CD14-positive monocyte (primary cell): Measurements from ENCODE around the gene CLEC14A. TPM values are rescaled to one million over a fixed set of nuclear protein-coding genes. Genes with fewer than 3 reads are reported as not detected.

Experiments
- DNase-seq, 3 donors: peaks; one replicate each; pipeline ENCODE4 v3.0.0-alpha.2; 2011 to 2022
- H2AFZ ChIP-seq: 2 replicates; pipeline ENCODE4 v1.6.0; 2012; ENCODE audit warnings: mild to moderate bottlenecking, low read depth, low read length, inconsistent platforms; ENCODE audit not compliant: insufficient read depth, poor library complexity, severe bottlenecking
- H3K27ac ChIP-seq, 2 donors: 1 replicate in 1 of 2; 2 replicates in 1 of 2; pipeline ENCODE4 v1.5.1; 2012 to 2013; ENCODE audit warnings: low read length in 2 of 2, control low read depth in 1 of 2, inconsistent platforms in 1 of 2, low read depth in 1 of 2, mild to moderate bottlenecking in 1 of 2
- H3K27me3 ChIP-seq, 2 donors: one replicate each; pipeline versions ENCODE4 v1.6.0 to v1.6.1; 2011 to 2013; ENCODE audit warnings: low read length in 2 of 2; ENCODE audit not compliant: control insufficient read depth in 2 of 2, insufficient read depth in 2 of 2
- H3K36me3 ChIP-seq, 2 donors: replicated peaks in 1 of 2; 1 replicate in 1 of 2; 2 replicates in 1 of 2; pipeline versions ENCODE4 v1.5.1 to v1.6.1; 2012 to 2013; ENCODE audit warnings: low read length in 2 of 2, control low read depth in 1 of 2, inconsistent platforms in 1 of 2, mild to moderate bottlenecking in 1 of 2; ENCODE audit not compliant: insufficient read depth in 2 of 2, control insufficient read depth in 1 of 2
- H3K4me1 ChIP-seq, 2 donors: 1 replicate in 1 of 2; 2 replicates in 1 of 2; pipeline versions ENCODE4 v1.5.1 to v1.6.1; 2012 to 2013; ENCODE audit warnings: low read length in 2 of 2, control low read depth in 1 of 2, inconsistent platforms in 1 of 2, mild to moderate bottlenecking in 1 of 2, moderate library complexity in 1 of 2; ENCODE audit not compliant: insufficient read depth in 2 of 2, control insufficient read depth in 1 of 2
- H3K4me2 ChIP-seq: replicated peaks from 2 replicates; pipeline ENCODE3; 2012; ENCODE audit warnings: low read length, moderate library complexity, mild to moderate bottlenecking; ENCODE audit not compliant: poor library complexity, severe bottlenecking; ENCODE audit errors: extremely low read depth
- H3K4me3 ChIP-seq, 3 experiments: fragments of 200-600 bp in 1 of 3; sonication (generic) in 1 of 3; replicated peaks in 1 of 3; 1 replicate in 2 of 3; 2 replicates in 1 of 3; pipeline ENCODE4 v1.5.1; 2011 to 2013; ENCODE audit warnings: low read length in 3 of 3, mild to moderate bottlenecking in 3 of 3, control low read depth in 2 of 3, low read depth in 2 of 3, inconsistent platforms in 1 of 3, moderate library complexity in 1 of 3
- H3K79me2 ChIP-seq: 2 replicates; pipeline ENCODE4 v1.6.0; 2012; ENCODE audit warnings: mild to moderate bottlenecking, control low read depth, inconsistent platforms, low read length, moderate library complexity; ENCODE audit not compliant: insufficient read depth
- H3K9ac ChIP-seq: 2 replicates; pipeline ENCODE4 v1.6.0; 2017; ENCODE audit warnings: low read length, mild to moderate bottlenecking; ENCODE audit not compliant: insufficient read depth, poor library complexity, severe bottlenecking
- H3K9me3 ChIP-seq, 2 donors: replicated peaks in 1 of 2; 1 replicate in 1 of 2; 2 replicates in 1 of 2; pipeline versions ENCODE4 v1.5.1 to v1.6.1; 2012 to 2013; ENCODE audit warnings: low read length in 2 of 2, control low read depth in 1 of 2; ENCODE audit not compliant: control insufficient read depth in 1 of 2, insufficient read depth in 1 of 2
- H4K20me1 ChIP-seq: 2 replicates; pipeline ENCODE4 v1.6.0; 2012; ENCODE audit warnings: mild to moderate bottlenecking, low read length, control low read depth, moderate library complexity; ENCODE audit not compliant: insufficient read depth
- H3K27ac Mint-ChIP-seq, 7 donors: one replicate each; pipeline ENCODE4 v1.8.0; 2020; ENCODE audit warnings: mild to moderate bottlenecking in 7 of 7, mixed read lengths in 7 of 7, moderate library complexity in 6 of 7, inconsistent platforms in 2 of 7
- H3K27me3 Mint-ChIP-seq, 3 donors: one replicate each; pipeline ENCODE4 v1.8.0; 2021 to 2022; ENCODE audit warnings: low read depth in 3 of 3, mild to moderate bottlenecking in 3 of 3, mixed read lengths in 3 of 3, moderate library complexity in 3 of 3, inconsistent platforms in 1 of 3
- H3K36me3 Mint-ChIP-seq, 2 donors: one replicate each; pipeline ENCODE4 v1.8.0; 2020; ENCODE audit warnings: mixed read lengths in 2 of 2, inconsistent platforms in 1 of 2, mild to moderate bottlenecking in 1 of 2
- H3K4me1 Mint-ChIP-seq: one replicate; pipeline ENCODE4 v1.8.0; 2020; ENCODE audit warnings: mild to moderate bottlenecking, mixed read lengths
- H3K4me3 Mint-ChIP-seq, 2 donors: one replicate each; pipeline ENCODE4 v1.8.0; 2020; ENCODE audit warnings: mild to moderate bottlenecking in 2 of 2, mixed read lengths in 2 of 2, moderate library complexity in 1 of 2
- H3K9me3 Mint-ChIP-seq, 7 donors: one replicate each; pipeline ENCODE4 v1.8.0; 2020 to 2022; ENCODE audit warnings: mixed read lengths in 7 of 7, mild to moderate bottlenecking in 6 of 7, moderate library complexity in 6 of 7, inconsistent platforms in 2 of 7
- CTCF ChIP-seq: fragments of 200-600 bp; IDR thresholded peaks from one replicate; pipeline ENCODE4 v1.8.0; 2022; ENCODE audit warnings: antibody characterized with exemption, mild to moderate bottlenecking
- WGBS: methylation state at CpG from one replicate; pipeline ENCODE4 v1.1.5; 2013; ENCODE audit warnings: missing lambda C conversion rate; ENCODE audit not compliant: insufficient coverage; 5-methylcytosine and 5-hydroxymethylcytosine counted together
- intact Hi-C, 2 donors: fragments of 100-400 bp; cut with micrococcal nuclease; formaldehyde crosslinking; loops; one replicate each; pipeline versions ENCODE4 v1.15.0 to v1.15.1; 2023
- polyA plus RNA-seq, 3 donors: library from polyadenylated mRNA; depleted of rRNA in 1 of 3; unstranded in 2 of 3; stranded (reverse) in 1 of 3; fragments of 300-500 nt in 2 of 3; fragments of >200 nt in 1 of 3; fragmentation: Illumina TruSeq in 2 of 3; gene quantifications; 1 replicate in 2 of 3; 2 replicates in 1 of 3; pipeline ENCODE4 v1.2.3, GENCODE V29; 2012 to 2021

CLEC14A gene
- polyA plus RNA-seq, 3 donors = not detected

- Histone ChIP-seq H3K9me3 (no peaks in the 10 kb centered on the region), H3K4me1 (no peaks in the 10 kb centered on the region), H3K9ac (no peak overlapping the region), H2AFZ (no peak overlapping the region), H3K4me3 (no peak overlapping the region), H3K4me2 (no peak overlapping the region), H3K36me3 (no peaks in the 10 kb centered on the region), H3K27ac (no peak overlapping the region), H3K79me2 (no peaks in the 10 kb centered on the region), H4K20me1 (no peaks in the 10 kb centered on the region), H3K27me3 (no peaks in the 10 kb centered on the region)
- intact Hi-C loops = no loop called here
- Mint-ChIP-seq H3K4me3 (no peak overlapping the region), H3K27me3 (no peaks in the 10 kb centered on the region), H3K36me3 (no peaks in the 10 kb centered on the region), H3K9me3 (peaks cover 0 to 4% (median 2%) of the 10 kb centered on the region in 7 donors), H3K4me1 (no peaks in the 10 kb centered on the region), H3K27ac (no peak overlapping the region)
- no peak for TF ChIP-seq CTCF
- DNase-seq = no peak
Observed at GRCh38 chr14:38238878-38239277, 17.0 kb downstream of the CLEC14A start.

- no CpG with 5 or more reads among the region's 1 CpG for WGBS
- H3K27me3 Mint-ChIP-seq = no peaks in the 10 kb centered on the region
Observed at GRCh38 chr14:38238332-38238731, 17.6 kb downstream of the CLEC14A start.

More at GRCh38 chr14:38238332-38238731, 17.6 kb downstream of the CLEC14A start:
- Mint-ChIP-seq H3K36me3 (no peaks in the 10 kb centered on the region), H3K27ac (no peak overlapping the region), H3K4me3 (no peak overlapping the region), H3K9me3 (peaks cover 0 to 4% (median 2%) of the 10 kb centered on the region in 7 donors), H3K4me1 (no peaks in the 10 kb centered on the region)
- no peaks in the 10 kb centered on the region for H3K27me3 ChIP-seq
- no peaks in the 10 kb centered on the region for H3K9me3 ChIP-seq
- H3K4me3 ChIP-seq = no peak overlapping the region
- no peak for DNase-seq
- H3K9ac ChIP-seq = no peak overlapping the region
- H3K79me2 ChIP-seq = no peaks in the 10 kb centered on the region
- no peak overlapping the region for H3K27ac ChIP-seq
- no peak overlapping the region for H2AFZ ChIP-seq
- H4K20me1 ChIP-seq = no peaks in the 10 kb centered on the region
- no peak for TF ChIP-seq CTCF
- H3K4me2 ChIP-seq = no peak overlapping the region
- no peaks in the 10 kb centered on the region for H3K4me1 ChIP-seq
- intact Hi-C loops = no loop called here
- H3K36me3 ChIP-seq = no peaks in the 10 kb centered on the region
